Vagina (tissue), 2 donors: ENCODE results near the gene SYNPR.

Experiments
- CTCF ChIP-seq, 3 experiments: fragments of 450-650 bp in 2 of 3; fragments of 200-600 bp in 1 of 3; sonication (generic) in 1 of 3; IDR thresholded peaks; one replicate each; pipeline ENCODE4 v1.5.1; 2017 to 2019; ENCODE audit warnings: antibody characterized with exemption in 3 of 3, mild to moderate bottlenecking in 2 of 3, moderate library complexity in 2 of 3
- POLR2A ChIP-seq, 2 donors: fragments of 450-650 bp; IDR thresholded peaks; one replicate each; pipeline ENCODE4 v1.6.1; 2017; ENCODE audit warnings: antibody characterized with exemption in 2 of 2, mild to moderate bottlenecking in 2 of 2, moderate library complexity in 2 of 2
- POLR2AphosphoS5 ChIP-seq, 2 donors: sonication (generic); formaldehyde crosslinking; IDR thresholded peaks; one replicate each; pipeline ENCODE4 v1.9.0; 2017; ENCODE audit warnings: antibody characterized with exemption in 2 of 2, mild to moderate bottlenecking in 2 of 2, low read depth in 1 of 2; ENCODE audit not compliant: insufficient read depth in 1 of 2

GRCh38 chr3:63390710-63391230 is 112.7 kb downstream of the SYNPR start:
- TF ChIP-seq POLR2AphosphoS5 (IDR thresholded peaks at IDR 0.05; ENCODE audit: insufficient read depth in 1 of 2, low read depth in 1 of 2): no peak
- TF ChIP-seq POLR2A (IDR thresholded peaks at IDR 0.05): no peak
- TF ChIP-seq CTCF (IDR thresholded peaks at IDR 0.05): no peak
